ENCODE results near the gene METTL25. TPM values are rescaled to one million over a fixed set of nuclear protein-coding genes. Genes with fewer than 3 reads are reported as not detected.

The METTL25 gene
- total and polyA plus RNA-seq, 10 of the 15 experiments (the other 5 are each of a cell fraction or from before 2014, with no cell fraction given): 5.6 to 11.3 (median 8.0) TPM

DNA sequence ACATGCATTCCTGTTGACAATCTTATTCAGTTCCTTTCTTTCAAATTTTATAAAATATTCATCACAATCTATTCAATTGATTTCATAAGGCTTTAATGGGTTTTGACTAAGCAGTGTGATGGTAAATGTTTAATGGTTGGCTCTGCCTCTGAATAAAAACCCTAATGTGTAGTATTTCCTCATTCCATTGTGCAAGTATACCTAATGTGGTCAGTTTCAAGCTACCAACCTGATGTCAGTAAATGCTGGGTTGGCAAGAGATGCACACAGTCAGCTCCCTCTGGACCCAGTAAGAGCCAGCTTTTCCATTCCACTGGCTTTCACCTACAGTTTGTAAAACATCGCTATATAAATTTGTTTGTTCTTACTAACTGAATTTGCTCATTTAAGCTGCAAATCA is 53.9 kb downstream of the METTL25 start:
- Histone ChIP-seq H3K9me3 (replicated peaks; ENCODE audit: control insufficient read depth, insufficient read depth, low read length) (no peaks in the 10 kb centered on the region), H3K79me2 (ENCODE audit: control insufficient read depth, insufficient read depth, low read length) (no peaks in the 10 kb centered on the region), H3K36me3 (ENCODE audit: control insufficient read depth in 2 of 2, insufficient read depth in 2 of 2, low read length in 1 of 2) (no peaks in the 10 kb centered on the region), H3K9ac (ENCODE audit: control insufficient read depth, insufficient read depth, low read length) (no peak overlapping the region), H3K4me1 (ENCODE audit: control insufficient read depth, insufficient read depth, low read length) (no peaks in the 10 kb centered on the region), H3K4me2 (ENCODE audit: control insufficient read depth, insufficient read depth) (no peak overlapping the region), H3K27ac (ENCODE audit: control insufficient read depth, insufficient read depth) (no peak overlapping the region), H3K27me3 (replicated peaks in 1 of 2; ENCODE audit: control insufficient read depth in 2 of 2, insufficient read depth in 2 of 2, low read length in 1 of 2) (no peaks in the 10 kb centered on the region), H2AFZ (ENCODE audit: control insufficient read depth, low read depth, low read length) (no peak overlapping the region), H3K4me3 (no peak overlapping the region), H4K20me1 (ENCODE audit: control insufficient read depth, insufficient read depth) (no peaks in the 10 kb centered on the region)
- DNase-seq (ENCODE audit: low read depth, low spot score) (no peak), ATAC-seq (no peak), FAIRE-seq (no peak)
- intact Hi-C loops (cut with micrococcal nuclease; ENCODE audit: unreplicated experiment): no loop called here
- in situ Hi-C loops (cut with MboI): no loop called here
- BruUV-seq (replicated peaks): no TSS peak
- TF ChIP-seq ASH2L (IDR thresholded peaks at IDR 0.05; ENCODE audit: borderline replicate concordance, low read depth) (no peak), PML (IDR thresholded peaks at IDR 0.05; ENCODE audit: low read length) (no peak), MTA2 (IDR thresholded peaks at IDR 0.05; ENCODE audit: low read depth) (no peak), NR2F1 (conservative IDR thresholded peaks at IDR 0.05) (no peak), SUZ12 (IDR thresholded peaks at IDR 0.05; ENCODE audit: unreplicated experiment) (no peak), EGR1 (IDR thresholded peaks at IDR 0.05; ENCODE audit: borderline replicate concordance in 1 of 2, low read depth in 2 of 2, low read length in 2 of 2) (no peak), JUND (IDR thresholded peaks at IDR 0.05; ENCODE audit: low read depth, low read length) (no peak), TCF7 (IDR thresholded peaks at IDR 0.05; ENCODE audit: borderline replicate concordance) (no peak), ZBED1 (IDR thresholded peaks at IDR 0.05; ENCODE audit: borderline replicate concordance) (no peak), RCOR1 (conservative IDR thresholded peaks at IDR 0.05; ENCODE audit: low read depth, low read length) (no peak), NFYA (IDR thresholded peaks at IDR 0.05; ENCODE audit: borderline replicate concordance, low read depth, low read length) (no peak), BACH1 (IDR thresholded peaks at IDR 0.05; ENCODE audit: borderline replicate concordance) (no peak)
- TF ChIP-seq, protein P1, sequence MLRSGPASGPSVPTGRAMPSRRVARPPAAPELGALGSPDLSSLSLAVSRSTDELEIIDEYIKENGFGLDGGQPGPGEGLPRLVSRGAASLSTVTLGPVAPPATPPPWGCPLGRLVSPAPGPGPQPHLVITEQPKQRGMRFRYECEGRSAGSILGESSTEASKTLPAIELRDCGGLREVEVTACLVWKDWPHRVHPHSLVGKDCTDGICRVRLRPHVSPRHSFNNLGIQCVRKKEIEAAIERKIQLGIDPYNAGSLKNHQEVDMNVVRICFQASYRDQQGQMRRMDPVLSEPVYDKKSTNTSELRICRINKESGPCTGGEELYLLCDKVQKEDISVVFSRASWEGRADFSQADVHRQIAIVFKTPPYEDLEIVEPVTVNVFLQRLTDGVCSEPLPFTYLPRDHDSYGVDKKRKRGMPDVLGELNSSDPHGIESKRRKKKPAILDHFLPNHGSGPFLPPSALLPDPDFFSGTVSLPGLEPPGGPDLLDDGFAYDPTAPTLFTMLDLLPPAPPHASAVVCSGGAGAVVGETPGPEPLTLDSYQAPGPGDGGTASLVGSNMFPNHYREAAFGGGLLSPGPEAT (IDR thresholded peaks at IDR 0.05; ENCODE audit: low read depth): no peak
- TF ChIP-seq, protein P2, sequence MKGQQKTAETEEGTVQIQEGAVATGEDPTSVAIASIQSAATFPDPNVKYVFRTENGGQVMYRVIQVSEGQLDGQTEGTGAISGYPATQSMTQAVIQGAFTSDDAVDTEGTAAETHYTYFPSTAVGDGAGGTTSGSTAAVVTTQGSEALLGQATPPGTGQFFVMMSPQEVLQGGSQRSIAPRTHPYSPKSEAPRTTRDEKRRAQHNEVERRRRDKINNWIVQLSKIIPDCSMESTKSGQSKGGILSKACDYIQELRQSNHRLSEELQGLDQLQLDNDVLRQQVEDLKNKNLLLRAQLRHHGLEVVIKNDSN (IDR thresholded peaks at IDR 0.05; ENCODE audit: borderline replicate concordance, extremely low read length, insufficient read depth, low read depth, low read length): no peak
- POLR2A ChIA-PET: no interaction called here
- RAD21 ChIA-PET (ENCODE audit: unreplicated experiment): no interaction called here
- 100% methylated on average over 1 of the region's 1 CpG for WGBS (ENCODE audit: insufficient coverage, insufficient replicate concordance, low lambda C conversion rate, missing lambda C conversion rate)
- CTCF ChIA-PET: no interaction called here
- SMC1A ChIA-PET (ENCODE audit: uncharacterized antibody, unreplicated experiment): interaction anchor here (1.5 kb wide), 1 partner anchor 31 kb away, joined by 4 read pairs; no protein-coding TSS in a partner anchor

Measured in GM12878 (cell line).